ENCODE data around the gene RAMACL.
"Not testable (repeated sequence)": the region's sequence is repeated elsewhere in the genome, so short reads cannot be mapped to it uniquely, and the experiment has no call there.

Gene RAMACL

DNA sequence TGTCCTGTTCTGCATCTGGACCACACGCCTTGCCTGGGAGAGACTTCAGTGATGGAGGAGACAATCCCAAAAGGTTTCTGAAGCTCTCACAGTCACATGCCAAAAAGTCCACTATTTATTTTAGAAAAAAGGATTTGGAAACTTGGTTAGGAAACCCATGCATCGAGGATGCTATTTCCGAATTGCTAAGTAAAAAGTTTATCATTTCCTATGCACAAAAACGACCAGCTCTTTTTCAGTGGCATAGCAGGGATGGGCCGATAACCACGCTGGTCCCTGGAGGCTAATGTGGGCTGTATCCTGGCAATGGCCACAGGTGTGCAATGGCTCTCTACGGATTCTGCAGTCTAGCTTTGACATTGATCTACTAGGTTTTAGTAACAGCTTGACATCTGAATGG lies 33.9 kb downstream of the RAMACL start:
- DNase-seq, result no peak

DNA sequence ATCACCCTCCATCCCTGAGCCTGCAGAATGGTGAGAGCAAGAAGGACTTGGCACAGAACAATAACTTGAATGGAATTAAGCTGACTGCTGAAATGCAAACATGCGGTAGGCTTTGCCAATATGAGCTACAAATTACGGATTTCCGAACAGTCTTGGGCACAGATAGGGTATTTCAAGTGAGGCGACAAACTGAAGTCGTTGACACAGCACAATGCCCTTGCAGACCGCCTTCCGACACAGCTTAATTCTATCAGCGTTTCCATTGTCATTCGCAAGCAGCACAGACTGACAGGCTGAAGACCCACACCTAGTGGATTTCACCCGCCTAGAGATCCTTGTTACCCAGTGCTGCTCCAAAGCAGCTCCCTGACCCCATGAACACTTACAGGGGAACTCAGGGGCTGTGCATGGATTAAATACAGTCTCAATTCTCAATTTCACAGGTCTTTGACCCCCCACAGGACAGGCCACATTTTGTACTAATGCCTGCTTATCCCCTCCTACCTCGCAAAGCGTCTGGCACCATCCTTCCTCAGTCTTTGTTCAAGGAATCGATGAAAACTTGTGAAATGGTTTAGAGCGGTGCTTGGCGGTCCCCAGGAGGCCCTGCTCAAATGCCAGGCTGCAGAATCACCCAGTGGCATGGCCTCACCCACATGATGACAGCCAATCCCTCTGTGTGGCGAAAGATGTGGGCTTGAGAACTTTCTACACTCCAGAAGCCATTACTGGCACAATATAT lies 34.6 kb downstream of the RAMACL start:
- no peak for DNase-seq

- DNase-seq, result no peak
These were observed 39.8 kb downstream of the RAMACL start for GRCh38 chr6:166546653-166547052.

GRCh38 chr6:166545156-166546034 lies 41.1 kb downstream of the RAMACL start:
- DNase-seq, result no peak

GRCh38 chr6:166544296-166544605 lies 42.2 kb downstream of the RAMACL start:
- DNase-seq, result no peak

DNA sequence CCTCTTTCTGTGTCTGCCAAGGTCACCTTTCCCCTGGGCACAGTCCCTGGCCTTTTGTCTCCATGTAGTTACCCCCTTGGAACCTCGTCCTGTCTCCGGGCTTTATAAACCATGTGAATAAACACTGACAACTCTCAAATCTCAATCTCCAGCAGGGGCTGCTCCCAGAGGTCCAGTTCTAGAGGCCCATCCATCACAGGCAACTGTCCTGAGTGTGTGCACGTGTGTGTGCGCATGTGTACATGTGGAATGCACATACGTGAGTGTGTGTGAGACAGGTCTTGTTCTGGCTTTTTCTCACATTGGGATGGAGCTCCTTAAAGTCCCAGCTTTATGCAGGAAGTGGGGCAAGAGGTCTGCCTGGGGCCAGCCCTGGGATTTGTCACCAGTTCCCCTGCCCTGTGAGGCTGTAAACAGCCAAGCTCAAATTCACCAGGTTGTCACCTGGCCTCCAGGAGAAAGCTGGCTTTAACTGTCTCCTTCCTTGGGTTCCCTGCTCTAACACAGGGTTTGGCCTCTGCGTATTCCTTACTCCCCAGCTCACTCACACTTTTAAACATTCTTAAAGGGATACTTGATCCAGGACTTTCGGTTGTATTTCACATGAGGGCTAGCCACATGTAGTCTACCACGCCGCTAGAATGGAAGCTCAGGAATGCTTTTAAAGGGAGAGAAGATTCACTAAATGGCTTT lies 42.7 kb downstream of the RAMACL start:
- DNase-seq, result no peak

DNA sequence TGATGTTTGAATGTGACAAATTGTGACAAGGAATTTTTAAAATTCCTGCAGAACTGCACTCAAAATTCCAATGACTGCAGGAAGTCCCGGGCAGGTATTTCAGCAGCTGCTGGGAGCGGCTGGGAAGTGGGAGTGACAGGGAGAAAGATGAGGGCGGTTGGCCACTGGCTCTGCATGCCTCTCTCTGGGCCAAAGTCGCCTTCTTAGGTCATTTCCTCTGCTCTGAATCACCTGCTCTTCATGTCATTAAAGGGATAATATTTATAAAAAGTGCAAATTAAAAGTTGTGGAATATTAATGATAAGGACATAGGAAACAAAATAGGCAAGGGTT lies 43.9 kb downstream of the RAMACL start:
- DNase-seq, result no peak

GRCh38 chr6:166541876-166542579 lies 44.5 kb downstream of the RAMACL start:
- no peak for DNase-seq

GRCh38 chr6:166541366-166541765 lies 45.1 kb downstream of the RAMACL start:
- DNase-seq, result no peak

- no peak for DNase-seq
These were observed 45.7 kb downstream of the RAMACL start for GRCh38 chr6:166540631-166541331.

GRCh38 chr6:166539543-166539942 lies 46.9 kb downstream of the RAMACL start:
- DNase-seq, result no peak

DNA sequence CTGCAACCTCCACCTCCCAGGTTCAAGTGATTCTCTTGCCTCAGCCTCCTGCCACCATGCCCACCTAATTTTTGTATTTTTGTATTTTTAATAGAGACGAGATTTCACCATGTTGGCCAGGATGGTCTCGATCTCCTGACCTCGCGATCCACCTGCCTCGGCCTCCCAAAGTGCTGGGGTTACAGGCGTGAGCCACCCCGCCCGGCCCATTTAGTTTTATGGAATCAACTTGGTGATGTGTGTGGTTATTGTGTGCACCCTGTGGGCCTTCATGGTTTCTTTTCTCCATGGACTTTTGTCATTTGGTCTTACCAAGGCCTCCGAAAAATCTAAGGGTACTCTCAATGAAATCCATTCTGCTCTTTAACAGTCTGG lies 47.5 kb downstream of the RAMACL start:
- not testable (repeated sequence) for DNase-seq

DNA sequence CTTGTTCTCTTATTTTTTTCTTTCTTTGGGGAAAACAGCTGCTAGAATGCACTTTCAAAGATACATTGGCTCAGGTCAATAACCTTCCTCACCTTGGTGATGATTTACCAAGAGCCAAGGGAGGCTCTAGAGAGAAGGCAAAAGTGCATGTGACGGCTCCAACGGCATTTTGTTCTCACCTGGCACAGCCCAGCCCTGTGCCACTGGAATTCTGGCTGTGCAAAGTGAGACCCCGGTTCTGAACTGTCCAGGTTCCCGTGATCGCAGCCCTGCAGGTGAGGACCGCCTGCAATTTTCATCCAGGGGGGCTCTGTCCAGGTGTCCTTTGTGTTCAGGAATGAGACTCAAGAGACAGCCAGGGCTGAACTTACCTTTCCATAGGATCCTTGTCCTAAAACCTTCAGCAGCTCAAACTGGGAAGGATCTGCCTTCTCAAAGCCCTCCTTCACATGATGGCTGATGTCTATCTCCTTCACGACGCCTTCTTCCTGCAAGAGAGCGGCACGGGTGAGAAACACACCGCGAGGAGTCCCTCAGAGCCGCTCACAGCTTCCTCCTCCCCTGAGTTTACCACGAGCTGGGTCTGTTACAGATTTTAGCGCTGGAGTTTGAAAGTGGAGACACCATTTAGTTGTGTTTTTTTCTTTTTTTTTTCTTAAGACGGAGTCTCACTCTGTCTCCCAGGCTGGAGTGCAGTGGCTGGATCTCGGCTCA lies 48.0 kb downstream of the RAMACL start:
- no peak for DNase-seq

- DNase-seq, result no peak
These were observed 51.6 kb downstream of the RAMACL start for GRCh38 chr6:166534658-166535406.

DNA sequence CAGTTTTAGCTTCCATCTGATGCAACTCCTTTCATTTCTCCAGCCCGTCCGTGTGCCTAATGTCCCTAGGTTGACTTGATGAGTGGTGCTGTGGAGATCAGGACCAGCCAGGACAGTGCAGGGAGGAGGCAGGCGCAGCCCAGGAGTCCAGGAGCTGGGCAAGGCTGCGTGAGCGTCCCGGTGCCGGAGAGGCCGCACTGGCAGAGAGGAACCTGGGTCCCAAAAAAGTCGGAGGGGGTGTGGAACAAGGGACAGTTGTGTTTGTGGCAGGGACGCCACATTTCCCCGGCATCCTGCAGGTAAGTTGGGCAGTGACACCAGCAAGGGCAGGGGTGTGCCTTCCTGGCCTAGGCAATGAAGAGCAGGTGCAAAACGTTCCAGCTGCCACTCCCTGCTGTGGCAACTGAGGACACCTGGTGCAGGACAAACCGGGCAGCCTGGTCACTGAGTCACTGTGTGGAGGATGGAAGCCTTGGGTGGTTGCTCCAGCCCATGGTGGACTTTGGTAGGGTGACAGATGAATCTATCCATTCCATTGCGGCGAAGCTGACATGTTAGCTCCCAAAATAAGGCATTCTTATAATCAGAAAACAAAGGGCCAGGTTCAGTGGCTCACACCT lies 53.2 kb downstream of the RAMACL start:
- no peak for DNase-seq
